NCI-H2227 (cell line): ENCODE data around the gene TMEM18.

ENCODE experiments used
- DNase-seq: peaks from one replicate; lab custom pipeline; 2025; ENCODE audit not compliant: unreplicated experiment; lab: John Stamatoyannopoulos, UW

Gene TMEM18

DNA sequence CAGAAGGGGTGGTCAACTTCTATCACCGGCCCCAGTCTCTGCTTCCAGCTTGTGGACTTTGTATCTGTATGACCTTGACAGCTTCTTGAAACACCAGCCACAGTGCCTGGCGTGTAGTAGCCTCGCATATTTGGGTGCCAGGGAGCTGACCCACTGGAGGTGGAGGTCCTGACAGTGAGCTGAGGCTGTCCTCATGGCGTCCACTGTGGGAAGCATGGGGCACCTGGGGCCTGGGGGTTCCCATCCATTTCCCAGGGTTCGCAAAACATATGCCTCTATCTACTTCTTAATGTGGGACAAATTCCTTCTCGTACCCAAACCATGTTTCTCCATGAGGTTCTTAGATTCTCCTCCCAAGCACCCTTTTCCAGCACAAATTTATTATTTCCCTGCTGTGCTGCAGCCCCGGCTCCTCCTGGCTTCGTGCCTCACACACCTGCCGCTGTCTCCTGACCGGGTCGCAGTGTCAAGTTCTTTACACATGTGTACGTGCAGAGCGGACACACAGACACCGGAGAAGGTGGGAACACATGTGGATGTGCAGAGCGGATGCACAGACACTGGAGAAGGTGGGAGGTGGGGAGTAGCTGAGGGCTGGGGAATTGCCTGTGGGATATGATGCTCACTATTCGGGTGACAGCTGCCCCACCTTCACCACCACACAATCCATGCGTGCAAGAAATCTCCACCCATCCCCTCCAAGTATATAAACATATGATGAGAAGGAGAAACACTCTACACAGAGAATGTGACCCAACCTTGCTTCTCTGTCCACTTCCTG is 23.4 kb downstream of the TMEM18 start:
- no peak for DNase-seq

DNA sequence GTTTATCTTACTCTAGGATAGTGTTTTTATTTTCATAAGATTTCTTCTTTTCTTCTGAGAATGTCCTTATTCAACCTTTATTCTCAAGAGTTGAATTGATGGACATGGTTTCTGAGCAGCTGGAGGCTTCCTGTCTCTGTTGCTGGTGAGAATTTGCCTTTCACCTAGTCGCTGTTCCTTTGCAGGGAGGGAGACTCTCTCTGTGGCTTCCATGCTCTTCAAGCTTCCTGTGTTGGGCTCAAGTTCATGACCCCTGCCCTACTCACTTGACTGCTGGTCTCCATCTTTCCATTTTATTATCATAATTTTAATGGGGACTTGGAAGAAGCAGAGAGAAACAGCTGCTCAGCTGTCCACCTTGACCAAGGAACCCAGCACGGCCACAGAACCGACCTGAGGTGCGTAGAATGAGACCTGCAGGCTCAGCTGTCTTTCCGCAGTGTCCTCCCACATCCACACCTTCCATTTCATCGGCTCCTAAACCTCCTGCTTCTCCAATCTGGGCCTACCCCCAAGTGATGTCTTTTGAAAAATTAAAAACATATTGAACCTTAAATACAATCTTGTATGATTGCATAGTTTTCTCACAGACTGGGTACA is 24.2 kb downstream of the TMEM18 start:
- DNase-seq, result no peak

DNA sequence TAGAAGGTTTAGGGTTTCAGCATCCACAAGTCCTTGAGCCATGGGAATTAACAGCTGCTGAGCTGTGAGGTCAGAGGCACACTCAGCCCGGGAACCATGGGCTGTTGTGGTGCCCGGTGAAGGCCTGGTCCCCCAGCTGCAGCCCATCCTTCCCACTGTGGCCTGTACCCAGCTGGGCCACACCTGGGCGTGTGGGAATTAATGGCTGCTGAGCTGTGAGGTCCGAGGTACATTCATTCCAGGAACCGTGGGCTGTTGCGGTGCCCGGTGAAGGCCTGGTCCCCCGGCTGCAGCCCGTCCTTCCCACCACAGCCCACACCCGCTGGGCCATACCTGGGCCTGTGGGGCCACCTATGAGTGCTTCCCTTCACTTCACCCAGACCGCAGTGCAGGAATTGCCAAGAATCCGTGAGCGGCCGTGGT is 25.2 kb downstream of the TMEM18 start:
- DNase-seq, result no peak

DNA sequence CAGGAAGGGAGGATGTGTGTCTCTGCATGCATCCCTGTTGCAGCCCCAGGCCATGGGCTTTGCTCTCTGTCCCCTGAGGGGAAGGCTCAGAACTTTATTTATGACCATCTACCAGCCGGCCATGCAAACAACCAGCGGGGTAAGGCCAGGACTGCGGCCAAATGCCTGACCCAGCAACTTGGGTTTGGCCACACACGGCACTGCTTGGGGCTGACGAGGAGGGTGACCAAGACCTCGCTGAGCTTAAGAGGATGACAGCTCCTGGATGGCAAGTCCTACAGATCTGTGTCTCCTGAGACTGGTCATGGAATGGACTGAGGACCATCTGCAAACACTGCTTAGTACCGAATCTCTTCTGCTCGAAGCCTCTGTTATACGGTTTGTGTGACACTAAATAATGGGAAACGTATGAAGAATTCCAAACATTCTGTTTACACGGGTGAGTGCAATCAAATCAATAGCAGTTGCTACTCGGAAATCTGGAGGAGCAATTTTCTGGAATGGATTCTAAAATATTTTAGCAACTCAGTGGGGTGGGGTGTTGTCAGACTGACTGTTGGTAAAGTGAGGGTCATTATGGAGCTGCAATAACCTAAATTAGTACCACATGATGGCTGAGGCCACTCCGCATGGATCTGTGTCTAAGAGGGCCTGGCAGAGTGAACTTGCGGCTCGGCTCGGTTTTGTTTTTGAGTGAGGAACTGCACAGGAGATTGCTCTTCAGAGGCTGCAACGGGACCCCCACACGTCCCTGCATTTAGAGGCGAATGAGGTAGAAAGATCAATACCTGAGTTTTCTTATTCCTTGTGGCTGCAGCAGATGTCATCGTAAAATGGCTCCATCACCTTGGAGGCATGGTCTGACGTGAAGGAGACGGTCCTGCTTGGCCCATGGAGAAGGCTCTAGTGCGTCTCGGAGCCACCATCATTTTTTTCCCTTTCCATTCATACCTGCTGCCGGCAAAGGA is 26.6 kb downstream of the TMEM18 start:
- DNase-seq, result no peak

DNA sequence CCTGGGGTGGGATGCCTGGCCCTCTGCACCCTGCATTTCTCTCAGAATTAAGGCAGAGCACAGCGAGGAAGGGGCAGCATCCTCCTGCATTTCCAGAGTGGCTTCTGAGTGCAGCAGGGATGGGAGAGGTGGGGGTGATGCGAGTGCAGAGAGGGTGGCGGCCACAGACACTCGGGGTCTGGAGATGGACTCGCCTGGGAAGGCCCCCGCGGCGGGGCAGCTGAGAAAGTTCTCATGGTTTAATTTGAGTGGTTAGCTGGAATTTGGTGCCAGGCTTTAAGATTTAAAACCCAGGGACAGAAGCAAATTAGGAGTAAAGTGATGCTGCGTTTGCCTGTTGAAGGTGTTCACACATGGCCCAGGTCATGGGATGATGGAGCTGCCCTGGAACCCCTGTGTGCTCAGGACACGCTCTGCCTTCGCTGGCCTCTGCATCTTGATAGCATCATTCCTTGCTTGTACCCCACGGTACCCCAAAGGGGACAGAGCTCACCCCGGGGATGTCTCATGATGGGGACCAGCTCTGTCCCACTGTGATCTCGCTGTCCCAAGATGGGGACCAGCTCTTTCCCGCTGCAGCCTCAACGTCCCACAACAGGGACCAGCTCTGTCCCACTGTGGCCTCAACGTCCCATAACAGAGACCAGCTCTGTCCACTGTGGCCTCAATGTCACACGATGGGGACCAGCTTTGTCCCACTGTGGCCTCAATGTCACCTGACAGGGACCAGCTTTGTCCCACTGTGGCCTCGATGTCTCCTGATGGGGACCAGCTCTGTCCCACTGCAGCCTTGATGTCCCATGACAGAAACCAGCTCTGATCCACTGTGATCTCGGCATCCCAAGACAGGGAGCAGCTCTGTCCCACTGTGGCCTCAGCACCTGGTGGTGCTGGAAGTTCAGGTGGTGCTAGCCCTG is 27.5 kb downstream of the TMEM18 start:
- DNase-seq, result no peak

DNA sequence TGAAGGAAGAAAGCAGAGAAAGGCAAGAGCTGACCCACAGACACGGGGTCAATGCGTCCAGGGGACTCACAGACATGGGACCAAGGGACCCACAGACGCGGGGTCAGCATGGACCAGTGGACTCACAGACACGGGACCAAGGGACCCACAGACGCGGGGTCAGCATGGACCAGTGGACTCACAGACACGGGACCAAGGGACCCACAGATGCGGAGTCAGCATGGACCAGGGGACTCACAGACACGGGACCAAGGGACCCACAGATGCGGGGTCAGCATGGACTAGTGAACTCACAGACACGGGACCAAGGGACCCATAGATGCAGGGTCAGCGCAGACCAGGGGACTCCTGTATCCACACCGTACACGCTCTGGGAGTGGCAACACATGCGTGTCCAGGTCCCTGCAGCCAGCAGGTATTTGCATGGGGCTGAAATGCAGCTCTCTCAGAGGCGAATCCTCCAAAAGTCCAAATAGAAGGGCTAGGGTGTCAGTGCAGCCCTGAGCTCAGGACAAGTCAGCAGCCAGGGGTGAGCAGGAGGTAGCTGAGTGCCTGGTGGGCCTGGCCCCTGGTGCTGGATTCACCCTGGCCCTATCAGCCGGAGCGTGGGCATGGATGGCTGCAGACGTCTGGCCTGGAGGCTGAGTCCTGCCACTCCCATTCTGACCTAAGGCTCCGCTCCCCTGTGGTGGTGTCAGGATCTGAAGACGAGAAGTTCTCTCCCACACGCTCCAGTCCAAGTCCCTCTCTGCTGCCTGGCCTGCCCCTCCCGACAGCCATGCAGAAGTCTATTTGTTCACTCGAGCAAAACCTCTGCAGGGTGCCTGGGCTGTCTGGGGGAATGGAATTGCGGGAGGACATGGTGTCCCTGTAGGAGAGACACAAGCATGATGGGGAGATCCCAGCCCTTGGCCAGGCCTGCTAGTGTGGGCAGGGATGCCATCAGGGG is 28.5 kb downstream of the TMEM18 start:
- no peak for DNase-seq

DNA sequence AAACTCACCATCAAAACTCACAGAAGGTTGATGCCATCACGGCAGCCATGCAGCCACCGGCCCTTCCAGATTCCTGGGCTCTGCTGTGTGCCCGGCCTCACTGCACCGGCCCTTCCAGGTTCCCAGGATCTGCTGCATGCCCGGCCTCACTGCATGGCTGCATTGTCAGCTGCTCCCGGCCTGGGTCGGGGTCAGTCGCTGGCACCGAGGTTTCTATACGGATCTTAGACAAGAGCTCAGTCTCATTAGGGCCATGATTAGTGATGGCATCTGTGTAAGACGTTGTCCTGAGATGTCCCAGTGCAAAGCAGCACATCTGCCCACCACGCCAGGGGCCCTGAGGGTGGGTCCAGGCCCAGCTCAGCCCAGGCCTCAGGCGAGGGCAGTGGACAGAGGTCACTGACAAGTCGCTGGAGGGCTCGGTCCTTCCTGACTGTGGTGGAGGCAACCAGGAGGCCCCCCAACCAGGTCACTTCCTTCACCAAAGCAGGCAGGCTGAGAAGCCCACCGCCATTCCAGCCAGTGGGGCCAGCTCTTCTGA is 29.4 kb downstream of the TMEM18 start:
- no peak for DNase-seq

DNA sequence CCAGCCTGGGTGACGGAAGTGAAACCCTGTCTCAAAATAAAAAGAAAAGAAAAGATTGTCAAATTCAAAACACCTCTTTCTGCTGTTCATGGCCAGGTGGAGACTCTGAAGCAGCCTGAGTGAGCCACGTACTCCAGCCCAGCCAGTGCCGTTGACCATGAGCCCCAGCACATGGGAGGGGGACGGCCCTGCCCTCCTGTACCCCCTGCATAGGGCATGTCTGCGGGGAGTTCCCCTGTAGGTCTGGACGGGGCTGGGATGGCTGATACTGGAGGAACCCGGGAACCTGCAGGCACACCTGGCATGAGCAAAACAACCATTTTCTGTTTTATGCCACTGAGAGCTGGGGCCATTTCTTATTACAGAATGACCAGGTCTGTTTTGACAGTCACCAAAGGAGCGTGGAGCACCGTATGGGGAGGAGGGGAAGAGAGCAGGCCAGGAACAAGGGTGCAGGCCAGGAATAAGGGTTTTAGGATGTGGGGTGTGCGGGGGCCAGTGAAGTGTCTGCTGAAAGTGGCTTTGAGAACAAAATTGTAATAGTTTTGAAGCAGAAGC is 30.1 kb downstream of the TMEM18 start:
- no peak for DNase-seq

DNA sequence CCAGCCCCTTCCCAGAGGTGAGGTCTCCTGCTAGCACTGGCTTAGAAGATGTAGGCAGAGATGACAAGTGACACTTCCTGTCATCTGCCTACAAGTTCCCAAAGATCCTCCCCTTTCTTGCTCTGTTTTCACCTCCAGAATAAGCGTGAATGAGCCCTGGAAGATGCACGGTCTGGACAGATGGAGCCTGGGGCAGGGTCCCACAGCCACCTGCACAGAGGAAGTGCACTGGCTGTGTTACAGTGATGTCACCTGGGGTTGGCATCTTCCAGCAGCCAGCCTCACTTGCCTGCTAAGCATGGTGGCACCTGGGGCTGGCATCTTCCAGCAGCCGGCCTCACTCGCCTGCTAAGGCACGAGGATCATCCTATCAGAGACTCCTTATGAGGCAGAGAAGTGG is 32.3 kb downstream of the TMEM18 start:
- DNase-seq, result no peak

DNA sequence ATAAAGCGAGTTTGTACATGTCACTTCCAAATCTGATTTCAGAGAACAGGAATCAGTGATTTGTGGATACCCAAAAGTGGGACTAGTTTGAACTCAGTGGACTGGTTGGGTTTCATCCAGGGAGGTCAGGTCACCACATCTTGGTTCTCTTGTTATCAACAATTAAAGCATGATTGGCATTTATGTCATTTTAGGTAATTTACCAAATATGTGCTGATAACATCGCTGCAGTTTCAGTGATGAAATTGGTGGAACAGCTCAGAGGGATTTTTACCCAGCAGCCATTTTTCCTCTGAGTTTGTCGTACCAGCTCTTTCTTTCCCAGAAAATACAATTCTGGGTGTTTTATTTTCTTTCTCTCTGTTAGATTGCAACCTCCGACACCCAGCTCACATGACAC is 33.4 kb downstream of the TMEM18 start:
- DNase-seq, result no peak

DNA sequence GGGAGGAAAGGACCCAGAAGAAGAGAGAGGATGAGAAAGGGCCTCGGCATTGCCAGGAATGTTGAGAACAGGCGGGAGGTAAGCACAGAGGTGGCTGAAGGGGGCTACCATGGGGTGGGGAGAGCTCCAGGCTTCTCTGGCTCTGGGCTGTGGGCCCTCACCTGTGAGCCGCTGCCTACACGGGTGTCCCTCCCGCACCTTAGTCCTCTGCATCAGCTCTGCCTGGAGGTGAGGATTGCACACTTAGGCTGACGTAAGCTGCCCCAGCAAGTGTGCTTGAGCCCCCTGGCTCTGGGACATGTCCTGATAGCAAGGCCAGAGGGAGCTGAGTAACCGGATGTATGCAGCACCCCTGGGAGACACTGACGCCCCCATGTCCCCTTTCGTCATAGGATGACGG is 33.9 kb downstream of the TMEM18 start:
- DNase-seq, result no peak

DNA sequence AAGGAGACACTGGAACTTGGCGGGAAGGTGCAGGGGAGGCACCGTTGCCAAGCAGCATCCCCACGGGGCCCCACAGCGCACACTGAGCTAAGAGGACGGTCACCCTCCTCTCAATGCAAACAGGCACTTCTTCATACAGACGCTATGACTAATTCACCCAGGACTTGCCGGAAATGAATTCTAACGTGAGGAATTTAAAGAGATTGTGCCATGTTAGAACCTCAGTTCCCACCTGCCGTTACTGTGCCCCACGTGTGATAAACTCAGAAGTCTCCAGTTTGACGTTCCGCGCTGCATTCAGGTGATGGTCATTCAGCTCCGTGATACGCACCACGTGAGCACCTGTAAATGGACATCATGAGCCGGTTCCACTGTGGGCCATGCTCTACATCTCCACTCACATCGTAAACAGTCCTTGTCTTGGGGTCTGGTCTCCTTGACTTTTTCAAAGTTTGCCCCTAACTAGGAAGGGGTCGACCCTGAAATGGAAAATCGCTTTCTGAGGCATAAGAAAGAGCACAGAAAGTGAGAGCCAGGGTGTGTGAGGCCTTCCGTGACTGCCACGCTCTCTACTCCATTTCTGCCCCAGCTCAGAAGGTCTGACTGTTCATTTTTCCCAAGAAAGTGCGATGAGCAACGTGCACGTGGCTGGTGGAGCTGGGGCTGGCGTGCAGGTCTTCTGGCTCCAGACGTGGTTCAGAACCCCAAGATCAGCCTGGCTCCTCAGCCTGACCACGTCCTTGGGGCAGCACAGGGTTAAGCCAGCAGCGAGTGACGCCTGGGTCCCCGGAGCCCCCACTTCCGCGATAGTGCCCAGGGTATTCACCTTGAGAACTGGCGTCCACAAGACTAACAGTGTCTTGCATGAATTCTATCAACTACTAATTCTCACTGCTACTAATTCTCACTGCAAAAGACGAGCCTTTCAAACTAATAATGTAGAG is 35.1 kb downstream of the TMEM18 start:
- DNase-seq, result no peak

DNA sequence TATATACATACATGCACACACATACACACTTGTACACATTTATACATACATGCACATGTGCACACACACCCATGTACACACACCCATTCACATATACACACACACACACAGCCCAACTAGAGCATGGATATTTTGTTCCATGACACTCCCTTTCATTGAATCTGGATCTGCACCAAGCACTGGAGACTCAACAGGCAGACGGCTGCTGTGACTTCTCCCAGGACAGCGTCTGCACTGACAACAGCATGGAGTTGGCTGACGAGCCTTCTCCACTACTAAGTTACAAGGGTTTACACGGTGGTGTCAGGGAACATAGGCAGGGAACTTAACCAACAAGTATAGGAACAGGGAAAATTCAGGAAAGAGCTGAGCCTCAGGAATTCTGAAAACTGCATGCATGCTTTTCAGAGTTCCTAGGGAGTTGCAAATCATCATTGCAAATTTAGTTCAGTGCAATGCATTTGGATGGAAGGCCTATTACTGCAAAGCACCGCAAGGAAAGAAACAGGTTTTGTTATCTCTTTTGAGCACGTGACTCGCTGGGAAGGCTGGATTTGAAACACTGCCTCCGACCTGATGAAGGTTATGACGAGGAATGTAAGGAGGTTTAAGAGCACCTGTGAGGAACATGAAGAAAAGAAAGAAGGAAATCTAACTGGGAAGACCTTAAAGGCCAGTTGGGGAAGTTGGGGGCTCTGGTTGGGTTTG is 35.9 kb downstream of the TMEM18 start:
- no peak for DNase-seq

DNA sequence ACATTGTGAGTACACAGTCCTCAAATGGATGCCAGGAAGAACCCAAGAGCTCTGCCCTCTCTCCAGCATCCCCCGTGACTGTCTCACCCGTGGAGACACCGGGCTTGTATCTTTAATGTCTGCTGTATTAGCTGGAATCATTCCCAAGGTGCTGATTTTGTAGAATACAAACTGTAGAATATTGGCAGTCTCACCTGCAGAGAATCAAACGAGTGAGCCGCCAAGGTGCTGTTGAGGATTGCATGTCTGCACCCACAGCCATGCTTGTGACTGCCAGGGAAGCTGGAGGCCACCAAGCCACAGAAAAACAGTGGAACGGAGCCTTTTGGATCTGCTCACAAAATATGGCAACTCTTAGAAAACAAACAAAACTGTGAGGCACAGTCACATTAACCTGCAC is 37.5 kb downstream of the TMEM18 start:
- DNase-seq, result no peak

DNA sequence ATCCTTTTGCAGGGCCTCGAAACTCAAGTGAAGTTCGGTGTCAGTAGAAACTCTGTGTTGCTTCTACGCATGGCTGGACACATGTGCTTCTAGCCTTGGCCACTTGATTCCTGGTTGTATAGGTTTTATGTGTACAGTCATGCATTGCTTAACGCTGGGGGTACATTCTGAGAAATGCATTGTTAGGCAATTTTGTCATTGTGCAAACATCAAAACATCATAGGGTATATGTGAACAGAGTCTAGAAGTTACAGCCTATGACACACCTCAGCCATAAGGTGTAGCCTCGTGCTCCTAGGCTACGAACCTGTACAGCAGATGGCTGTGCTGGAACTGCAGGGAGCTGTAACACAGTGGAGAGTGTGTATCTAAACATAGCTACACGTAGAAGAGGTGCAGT is 39.4 kb downstream of the TMEM18 start:
- DNase-seq, result no peak

DNA sequence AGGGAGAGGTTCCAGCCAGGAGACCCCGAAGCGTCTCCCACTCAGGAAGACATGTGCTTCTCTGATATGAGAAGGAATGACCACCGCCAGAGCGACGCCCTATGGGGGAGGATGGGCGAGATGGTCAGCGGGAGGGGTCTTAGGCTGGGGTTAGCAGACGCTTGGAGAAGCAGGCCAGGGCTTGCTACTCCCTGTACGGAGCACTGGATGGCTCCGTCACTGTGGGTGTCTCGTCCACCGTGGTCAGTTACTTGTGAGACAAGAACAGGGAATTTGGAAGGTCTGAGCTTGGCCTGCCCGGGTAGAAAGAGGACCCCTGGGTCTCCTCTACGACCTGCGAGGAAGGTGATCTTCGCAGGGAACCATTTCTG is 39.8 kb downstream of the TMEM18 start:
- no peak for DNase-seq

DNA sequence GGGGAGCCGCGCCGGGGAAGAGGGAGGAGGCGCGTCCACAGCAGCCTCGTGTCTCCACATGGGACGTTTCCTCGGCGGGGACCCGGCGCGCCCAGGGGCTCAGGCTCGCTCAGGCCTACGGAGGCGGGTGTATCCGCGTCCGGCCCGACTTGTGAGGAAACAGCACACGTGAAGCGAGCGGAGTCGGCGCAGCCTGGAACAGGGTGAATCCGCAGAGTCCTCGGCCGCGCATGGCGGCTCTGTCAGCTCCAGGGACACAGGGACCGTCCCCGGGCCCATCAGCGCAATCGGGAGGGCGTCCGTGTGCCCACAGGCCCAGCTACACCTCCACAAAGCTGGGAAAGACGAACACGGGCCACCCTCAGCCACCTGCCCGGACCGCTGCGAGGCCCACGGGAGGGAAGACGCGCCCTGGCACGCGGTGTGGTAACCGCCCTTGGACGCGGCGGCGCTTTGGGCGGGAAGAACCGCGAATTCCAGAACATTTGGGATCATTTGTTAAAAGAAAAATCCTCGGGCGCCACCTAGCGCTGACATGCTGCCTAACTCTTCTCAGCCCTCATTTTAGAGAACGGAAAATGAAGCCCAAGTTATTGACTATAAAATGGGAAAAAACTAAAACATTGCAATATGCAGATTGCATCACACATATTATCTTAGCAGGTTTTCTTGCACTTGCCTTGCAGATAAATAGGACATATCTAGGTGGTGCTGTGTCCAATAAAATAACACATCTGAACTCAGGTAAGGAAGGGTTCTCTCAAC is 40.4 kb downstream of the TMEM18 start:
- DNase-seq, result peak; percentile 45
